ENCODE results near the gene DAPK1.

- TF ChIP-seq CTCF (IDR thresholded peaks at IDR 0.05; ENCODE audit: insufficient read depth, low read depth, low read length) = no peak
- TF ChIP-seq EZH2 (IDR thresholded peaks at IDR 0.05; ENCODE audit: insufficient read depth, low read length) = no peak
These were observed 19.2 kb downstream of the DAPK1 start for GRCh38 chr9:87516926-87517290.
